CD1c-positive myeloid dendritic cell (primary cell): ENCODE measurements around the gene RFC4.
A peak's percentile ranks its signal among the peaks of the same experiment; 100 is the strongest.
"Not testable (repeated sequence)": the region's sequence is repeated elsewhere in the genome, so short reads cannot be mapped to it uniquely, and the experiment has no call there.

Experiments used
- DNase-seq: peaks from one replicate; pipeline ENCODE4 v3.0.0-alpha.2; 2016; ENCODE audit errors: extremely low spot score

Gene RFC4

GRCh38 chr3:186825294-186825821, 19.1 kb upstream of the RFC4 start:
- DNase-seq: peak; percentile 23

- no peak for DNase-seq
These were observed 18.3 kb upstream of the RFC4 start for GRCh38 chr3:186824430-186825139.

DNA sequence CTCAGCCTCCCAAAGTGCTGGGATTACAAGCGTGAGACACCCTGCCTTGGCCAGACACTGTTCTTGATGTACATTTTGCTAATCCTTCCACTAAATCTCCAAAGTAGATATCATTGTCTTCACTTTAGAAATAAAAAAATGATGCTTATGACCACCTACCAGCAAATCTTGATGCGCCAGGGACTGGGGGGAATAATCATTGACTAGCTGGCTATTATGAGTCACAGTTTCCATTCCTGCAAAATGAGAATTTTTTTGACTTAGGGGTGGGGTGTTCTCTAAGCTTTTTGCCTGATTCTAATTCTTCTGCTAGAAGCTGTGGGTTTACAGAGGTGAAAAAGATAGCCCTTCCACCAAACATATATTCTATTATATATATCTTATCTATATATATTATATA, 17.1 kb upstream of the RFC4 start:
- no peak for DNase-seq

GRCh38 chr3:186822388-186822759, 16.1 kb upstream of the RFC4 start:
- not testable (repeated sequence) for DNase-seq

DNA sequence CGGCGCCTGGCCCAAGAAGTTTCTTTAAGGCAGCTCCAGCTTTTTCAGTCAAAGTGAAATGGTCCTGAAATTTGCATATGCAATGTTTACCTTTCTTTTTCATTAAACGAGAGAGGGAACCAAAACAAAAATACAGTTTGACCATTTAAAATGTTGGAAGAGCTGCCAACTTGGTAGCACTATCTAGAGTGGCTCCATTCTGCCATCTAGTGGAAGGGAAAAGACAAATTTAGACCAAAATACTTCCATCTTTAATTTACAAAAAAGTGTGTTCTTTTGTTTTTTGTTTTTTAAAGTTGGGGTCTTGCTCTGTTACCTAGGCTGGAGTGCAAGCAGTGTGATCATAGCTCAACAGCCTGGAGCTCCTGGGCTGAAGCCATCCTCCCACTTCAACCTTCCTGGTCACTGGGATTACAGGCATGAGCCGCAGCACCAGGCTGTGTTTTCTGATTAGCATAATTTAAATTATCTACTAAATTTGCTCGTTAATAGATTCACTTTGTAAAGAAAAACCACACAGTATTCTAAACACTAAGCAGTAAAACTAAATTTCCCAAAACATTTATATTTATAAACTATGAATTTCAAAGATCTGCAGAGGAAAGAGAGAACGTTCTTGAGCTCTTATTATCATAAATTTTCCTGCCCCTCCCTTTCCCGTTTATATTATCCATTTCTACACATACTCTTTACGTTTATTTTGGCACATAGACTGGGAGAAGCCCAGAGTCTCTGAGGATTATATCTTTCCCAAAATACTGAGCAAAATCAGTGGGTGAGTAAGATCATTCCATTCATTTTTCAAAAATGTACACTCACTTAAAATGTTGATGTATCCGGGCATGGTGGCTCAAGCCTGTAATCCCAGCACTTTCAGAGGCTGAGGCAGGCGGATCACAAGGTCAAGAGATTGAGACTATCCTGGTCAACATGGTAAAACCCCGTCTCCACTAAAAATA, 15.4 kb upstream of the RFC4 start:
- DNase-seq: peak; percentile 70

GRCh38 chr3:186818956-186819355, 12.7 kb upstream of the RFC4 start:
- no peak for DNase-seq

- no peak for DNase-seq
These were observed 12.2 kb upstream of the RFC4 start for GRCh38 chr3:186818516-186818915.

GRCh38 chr3:186815435-186815834, 9.2 kb upstream of the RFC4 start:
- peak; percentile 12 for DNase-seq

DNA sequence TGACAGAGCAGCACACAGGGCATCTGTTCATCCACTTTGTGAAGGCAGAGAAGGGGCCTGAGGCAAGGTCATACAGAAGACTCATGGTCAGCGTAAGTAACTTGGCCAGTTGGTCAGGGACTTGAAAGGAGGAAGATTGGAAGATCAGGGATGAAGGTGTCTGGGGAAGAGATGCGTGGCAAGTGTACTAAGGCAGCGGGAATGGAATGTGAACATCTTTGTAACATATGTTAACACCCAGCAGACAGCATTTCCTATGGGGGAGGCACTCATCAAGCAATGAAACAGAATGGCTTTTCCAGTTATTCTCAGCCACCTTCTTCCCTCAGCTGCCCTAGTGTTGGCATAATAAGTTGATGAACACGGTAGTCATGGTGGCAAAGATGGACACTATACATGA, 7.8 kb upstream of the RFC4 start:
- DNase-seq: no peak

DNA sequence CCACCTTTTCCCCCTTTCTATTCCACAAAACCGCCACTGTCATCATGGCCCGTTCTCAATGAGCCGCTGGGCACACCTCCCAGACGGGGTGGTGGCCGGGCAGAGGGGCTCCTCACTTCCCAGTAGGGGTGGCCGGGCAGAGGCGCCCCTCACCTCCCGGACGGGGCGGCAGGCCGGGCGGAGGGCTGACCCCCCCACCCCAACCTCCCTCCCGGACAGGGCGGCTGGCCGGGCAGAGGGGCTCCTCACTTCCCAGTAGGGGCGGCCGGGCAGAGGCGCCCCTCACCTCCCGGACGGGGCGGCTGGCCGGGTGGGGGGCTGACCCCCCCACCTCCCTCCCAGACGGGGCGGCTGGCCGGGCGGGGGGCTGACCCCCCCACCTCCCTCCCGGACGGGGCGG, 5.0 kb upstream of the RFC4 start:
- DNase-seq: not testable (repeated sequence)

DNA sequence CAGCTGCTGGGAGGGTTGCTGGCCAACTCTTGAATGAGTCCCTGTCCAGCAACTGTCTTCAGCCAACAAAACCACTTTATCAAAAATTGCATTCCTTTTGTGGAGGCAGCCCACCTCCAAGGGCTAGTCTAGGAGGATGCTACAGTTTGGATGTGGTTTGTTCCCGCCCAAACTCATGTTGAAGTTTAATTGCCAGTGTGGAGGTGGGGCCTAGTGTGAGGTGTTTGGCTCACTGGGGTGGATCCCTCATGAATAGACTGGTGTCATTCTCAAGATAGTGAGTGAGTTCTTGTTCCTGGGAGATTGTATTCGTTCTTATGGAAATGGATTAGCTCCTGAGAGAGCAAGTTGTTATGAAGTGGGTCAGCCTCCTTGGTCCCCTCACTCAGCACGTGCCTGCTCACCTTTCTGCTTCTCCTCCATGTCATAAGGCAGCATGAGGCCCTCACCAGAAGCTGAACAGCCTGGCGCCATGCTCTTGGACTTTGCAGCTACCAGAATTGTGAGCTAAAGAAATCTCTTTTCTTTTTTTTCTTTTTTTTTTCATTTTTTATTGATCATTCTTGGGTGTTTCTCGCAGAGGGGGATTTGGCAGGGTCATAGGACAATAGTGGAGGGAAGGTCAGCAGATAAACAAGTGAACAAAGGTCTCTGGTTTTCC, 4.2 kb upstream of the RFC4 start:
- DNase-seq: no peak

- DNase-seq: no peak
These were observed 949 bp upstream of the RFC4 start for GRCh38 chr3:186807231-186807630.

- not testable (repeated sequence) for DNase-seq
These were observed 2.8 kb downstream of the RFC4 start for GRCh38 chr3:186803447-186803846.

- DNase-seq: peak; percentile 29
These were observed 3.6 kb downstream of the RFC4 start for GRCh38 chr3:186802701-186803100.

GRCh38 chr3:186800285-186800684, 6.0 kb downstream of the RFC4 start:
- DNase-seq: no peak

GRCh38 chr3:186798239-186798874, 7.9 kb downstream of the RFC4 start:
- DNase-seq: no peak

DNA sequence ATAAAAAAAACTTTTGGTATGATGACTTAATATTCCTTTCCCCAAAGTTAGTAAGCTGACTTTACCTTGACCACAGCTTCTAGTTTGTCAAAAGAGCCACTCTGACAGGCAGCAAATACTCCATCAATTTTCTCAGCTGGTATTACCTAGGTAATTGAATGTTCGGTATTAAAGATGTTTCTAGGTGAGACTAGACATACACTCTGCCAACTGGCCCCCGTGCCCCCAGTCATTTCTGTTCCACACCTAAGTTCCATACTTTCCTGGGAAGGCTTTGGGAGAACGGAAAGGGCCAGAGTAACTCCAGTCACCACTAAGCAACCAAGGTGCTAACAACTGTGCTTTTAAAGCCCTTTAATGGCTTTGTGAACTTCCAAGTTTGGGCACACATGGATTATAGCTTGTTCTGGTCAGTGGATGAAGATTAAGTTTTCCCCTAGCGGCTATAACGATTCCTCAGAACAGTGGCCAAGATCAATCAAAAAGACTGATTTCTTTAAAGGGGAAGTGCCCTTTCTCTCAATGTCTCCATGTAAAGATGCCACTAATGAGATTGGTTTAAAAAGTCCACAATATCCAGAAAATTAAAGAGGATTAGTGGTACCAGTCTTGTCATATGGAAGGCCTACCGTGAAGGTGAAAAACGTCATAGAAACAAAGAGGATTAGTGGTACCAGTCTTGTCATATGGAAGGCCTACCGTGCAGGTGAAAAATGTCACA, 15.9 kb downstream of the RFC4 start:
- no peak for DNase-seq

DNA sequence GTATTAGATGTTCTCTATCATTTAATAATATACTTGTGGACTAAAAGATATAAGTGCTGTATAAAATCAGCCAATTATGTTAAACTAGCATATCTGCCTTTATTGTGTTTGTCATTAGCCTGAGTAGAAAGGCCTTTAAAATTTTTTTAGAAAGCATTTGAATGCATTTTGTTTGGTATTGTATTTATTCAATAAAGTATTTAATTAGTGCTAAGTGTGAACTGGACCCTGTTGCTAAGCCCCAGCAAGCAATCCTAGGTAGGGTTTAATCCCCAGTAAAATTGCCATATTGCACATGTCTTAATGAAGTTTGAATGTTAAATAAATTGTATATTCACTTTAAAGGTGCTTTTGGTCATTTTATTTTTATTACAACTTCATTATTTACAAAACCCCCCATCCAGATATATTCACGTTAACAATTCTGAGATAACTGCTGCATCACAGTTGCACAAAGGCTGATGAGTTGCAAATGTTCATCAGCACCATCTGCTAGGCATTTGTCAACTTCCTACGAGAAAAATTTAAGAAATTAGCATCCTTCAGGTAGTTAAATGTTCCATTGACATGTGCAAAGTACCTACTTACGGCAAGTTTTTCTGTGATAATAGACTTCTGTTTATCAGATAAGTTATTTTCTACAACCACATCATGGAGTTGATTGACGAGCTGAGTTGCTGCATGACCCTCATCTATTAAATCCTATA, 16.6 kb downstream of the RFC4 start:
- no peak for DNase-seq

GRCh38 chr3:186788482-186789370, 17.6 kb downstream of the RFC4 start:
- DNase-seq: no peak
